DND-41 (cell line): ENCODE data around the gene TYK2.

ENCODE experiments used
- ATAC-seq: fragments of 200-7000 bp; cut with Tn5 transposase; 3 replicates; pipeline ENCODE4 v1.9.1; 2021; ENCODE audit warnings: low read depth; ENCODE audit not compliant: insufficient read depth
- DNase-seq: peaks from one replicate; pipeline ENCODE4 v3.0.0-alpha.2; 2020
- H2AFZ ChIP-seq: 2 replicates; pipeline ENCODE4 v1.6.0; 2012; ENCODE audit warnings: low read depth, low read length
- H3K27ac ChIP-seq: 2 replicates; pipeline ENCODE4 v1.5.1; 2012; ENCODE audit warnings: low read length, inconsistent platforms
- H3K27me3 ChIP-seq: fragments of 200-600 bp; sonication (generic); 2 replicates; pipeline ENCODE4 v1.6.0; 2012; ENCODE audit warnings: low read length, mild to moderate bottlenecking, inconsistent platforms; ENCODE audit not compliant: insufficient read depth, poor library complexity
- H3K36me3 ChIP-seq: 2 replicates; pipeline ENCODE4 v1.5.1; 2012; ENCODE audit warnings: low read length, inconsistent platforms; ENCODE audit not compliant: insufficient read depth
- H3K4me1 ChIP-seq: 2 replicates; pipeline ENCODE4 v1.5.1; 2012; ENCODE audit warnings: mild to moderate bottlenecking, low read length; ENCODE audit not compliant: insufficient read depth
- H3K4me2 ChIP-seq: 2 replicates; pipeline ENCODE4 v1.6.0; 2012; ENCODE audit warnings: mild to moderate bottlenecking, moderate library complexity, low read length, inconsistent platforms; ENCODE audit not compliant: insufficient read depth
- H3K4me3 ChIP-seq, 2 experiments: fragments of 200-600 bp in 1 of 2; shearing (Covaris generic) in 1 of 2; 2 replicates each; pipeline ENCODE4 v1.5.1; 2012 to 2016; ENCODE audit warnings: inconsistent platforms in 2 of 2, low read length in 2 of 2, mild to moderate bottlenecking in 2 of 2, low read depth in 1 of 2, moderate library complexity in 1 of 2
- H3K79me2 ChIP-seq: 2 replicates; pipeline ENCODE4 v1.6.0; 2012; ENCODE audit warnings: low read length, inconsistent platforms; ENCODE audit not compliant: insufficient read depth
- H3K9ac ChIP-seq: 2 replicates; pipeline ENCODE4 v1.6.0; 2012; ENCODE audit warnings: low read depth, mild to moderate bottlenecking, inconsistent platforms, low read length, moderate library complexity
- H3K9me3 ChIP-seq: 2 replicates; pipeline ENCODE4 v1.5.1; 2012; ENCODE audit warnings: low read length, moderate library complexity, mild to moderate bottlenecking, inconsistent platforms; ENCODE audit not compliant: insufficient read depth, severe bottlenecking
- H4K20me1 ChIP-seq: 2 replicates; pipeline ENCODE4 v1.6.0; 2012; ENCODE audit warnings: low read length; ENCODE audit not compliant: insufficient read depth
- EZH2 ChIP-seq: IDR thresholded peaks from 3 replicates; pipeline ENCODE4 v1.6.1; 2012; ENCODE audit warnings: borderline replicate concordance, low read depth, mild to moderate bottlenecking, moderate library complexity, low read length, inconsistent platforms; ENCODE audit not compliant: severe bottlenecking
- TF ChIP-seq, protein P1 (sequence below): IDR thresholded peaks from 2 replicates; pipeline ENCODE4 v1.5.1; 2012; ENCODE audit warnings: borderline replicate concordance, low read length, moderate library complexity, mild to moderate bottlenecking; ENCODE audit not compliant: poor library complexity, severe bottlenecking; ENCODE audit errors: extremely low read depth

Gene TYK2

DNA sequence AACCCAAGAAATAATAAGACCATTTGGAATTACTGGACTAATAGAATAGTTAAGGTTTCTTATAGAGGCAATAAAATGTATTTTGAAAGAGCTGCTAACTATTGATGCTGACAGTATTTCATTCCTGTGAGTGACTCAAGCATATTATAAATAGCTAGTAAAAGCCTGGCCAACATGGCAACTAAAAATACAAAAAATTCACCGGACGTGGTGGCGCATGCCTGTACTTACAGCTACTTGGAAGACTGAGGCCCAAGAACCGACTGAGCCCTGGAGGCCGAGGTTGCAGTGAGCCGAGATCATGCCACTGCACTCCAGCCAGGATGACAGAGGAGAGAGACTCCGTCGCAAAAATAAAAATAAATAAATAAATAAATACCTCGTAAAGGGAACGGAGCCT is 35.6 kb downstream of the TYK2 start:
- H3K79me2 ChIP-seq = no peaks in the 10 kb centered on the region; the same call in 1 of the 2 replicates
- no peak overlapping the region for H3K4me3 ChIP-seq
- H3K4me2 ChIP-seq = no peak overlapping the region
- peaks cover 11% of the 10 kb centered on the region for H3K4me1 ChIP-seq
- H3K9me3 ChIP-seq = no peaks in the 10 kb centered on the region
- no peak for ATAC-seq
- H3K9ac ChIP-seq = no peak overlapping the region
- H3K36me3 ChIP-seq = no peaks in the 10 kb centered on the region; the same call in 1 of the 2 replicates
- TF ChIP-seq, protein P1, sequence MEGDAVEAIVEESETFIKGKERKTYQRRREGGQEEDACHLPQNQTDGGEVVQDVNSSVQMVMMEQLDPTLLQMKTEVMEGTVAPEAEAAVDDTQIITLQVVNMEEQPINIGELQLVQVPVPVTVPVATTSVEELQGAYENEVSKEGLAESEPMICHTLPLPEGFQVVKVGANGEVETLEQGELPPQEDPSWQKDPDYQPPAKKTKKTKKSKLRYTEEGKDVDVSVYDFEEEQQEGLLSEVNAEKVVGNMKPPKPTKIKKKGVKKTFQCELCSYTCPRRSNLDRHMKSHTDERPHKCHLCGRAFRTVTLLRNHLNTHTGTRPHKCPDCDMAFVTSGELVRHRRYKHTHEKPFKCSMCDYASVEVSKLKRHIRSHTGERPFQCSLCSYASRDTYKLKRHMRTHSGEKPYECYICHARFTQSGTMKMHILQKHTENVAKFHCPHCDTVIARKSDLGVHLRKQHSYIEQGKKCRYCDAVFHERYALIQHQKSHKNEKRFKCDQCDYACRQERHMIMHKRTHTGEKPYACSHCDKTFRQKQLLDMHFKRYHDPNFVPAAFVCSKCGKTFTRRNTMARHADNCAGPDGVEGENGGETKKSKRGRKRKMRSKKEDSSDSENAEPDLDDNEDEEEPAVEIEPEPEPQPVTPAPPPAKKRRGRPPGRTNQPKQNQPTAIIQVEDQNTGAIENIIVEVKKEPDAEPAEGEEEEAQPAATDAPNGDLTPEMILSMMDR = no peak
- no peak for TF ChIP-seq EZH2
- no peaks in the 10 kb centered on the region for H4K20me1 ChIP-seq
- no peak overlapping the region for H3K27ac ChIP-seq
- H2AFZ ChIP-seq = no peak overlapping the region
- no peak for DNase-seq
- no peaks in the 10 kb centered on the region for H3K27me3 ChIP-seq

DNA sequence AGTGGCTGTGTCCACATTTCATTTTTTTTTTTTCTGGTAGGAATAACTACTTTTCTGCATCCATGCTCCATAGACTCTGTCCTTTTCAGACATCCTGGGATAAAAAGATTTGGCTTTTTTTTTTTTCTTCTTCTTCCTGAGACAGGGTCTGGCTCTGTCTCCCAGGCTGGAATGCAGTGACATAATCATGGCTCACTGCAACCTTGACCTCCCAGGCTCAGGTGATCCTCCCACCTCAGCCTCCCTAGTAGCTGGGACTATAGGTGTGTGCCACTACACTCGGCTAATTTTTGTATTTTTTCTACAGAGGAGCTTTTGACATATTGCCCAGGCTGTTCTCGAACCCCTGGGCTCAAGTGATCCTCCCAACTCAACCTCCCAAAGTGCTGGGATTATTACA is 36.9 kb downstream of the TYK2 start:
- Histone ChIP-seq H2AFZ (no peak overlapping the region), H3K79me2 (peaks cover 2% of the 10 kb centered on the region; the same call in 1 of the 2 replicates), H3K4me3 (no peak overlapping the region), H3K4me2 (no peak overlapping the region), H3K27ac (no peak overlapping the region), H3K9me3 (no peaks in the 10 kb centered on the region), H4K20me1 (no peaks in the 10 kb centered on the region), H3K9ac (no peak overlapping the region), H3K4me1 (peaks cover 24% of the 10 kb centered on the region), H3K36me3 (no peaks in the 10 kb centered on the region), H3K27me3 (no peaks in the 10 kb centered on the region)
- ATAC-seq = no peak
- no peak for DNase-seq
- no peak for TF ChIP-seq EZH2
- TF ChIP-seq, protein P1 = no peak

DNA sequence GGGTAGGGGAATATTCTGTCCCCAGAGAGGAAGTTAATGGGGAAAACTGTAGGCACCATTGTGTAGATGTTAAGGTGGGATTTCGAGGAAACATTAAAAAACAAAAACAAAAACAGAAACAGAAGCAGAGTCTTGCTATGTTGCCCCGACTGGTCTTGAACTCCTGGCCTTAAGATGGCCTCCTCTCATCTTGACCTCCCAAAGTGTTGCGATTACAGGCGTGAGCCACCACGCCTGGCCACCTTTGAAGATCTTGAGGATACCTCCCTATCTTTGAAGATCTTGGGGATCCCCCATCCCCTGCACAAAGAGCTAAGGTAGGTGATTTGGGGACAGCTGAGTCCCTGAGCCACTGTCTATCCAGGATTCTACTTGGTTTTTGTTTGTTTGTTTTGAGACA is 40.4 kb downstream of the TYK2 start:
- no peaks in the 10 kb centered on the region for H3K27me3 ChIP-seq
- H3K9ac ChIP-seq = peak overlapping the region; percentile 61
- H3K4me3 ChIP-seq = peak overlapping the region in 1 of 2 experiments; percentile 64; a peak in 3 of 4 replicates
- H4K20me1 ChIP-seq = no peaks in the 10 kb centered on the region
- H3K36me3 ChIP-seq = peaks cover 6% of the 10 kb centered on the region
- H3K9me3 ChIP-seq = no peaks in the 10 kb centered on the region
- peak overlapping the region; percentile 88 for H3K27ac ChIP-seq
- no peak for DNase-seq
- ATAC-seq = no peak
- TF ChIP-seq, protein P1 = no peak
- no peak for TF ChIP-seq EZH2
- H3K4me1 ChIP-seq = peaks cover 28% of the 10 kb centered on the region
- peaks cover 9% of the 10 kb centered on the region for H3K79me2 ChIP-seq
- peak overlapping the region; percentile 95 for H2AFZ ChIP-seq
- peak overlapping the region; percentile 77 for H3K4me2 ChIP-seq
